Gastroesophageal sphincter (tissue), 4 donors: ENCODE data around the gene OSR1. TPM values are rescaled to one million over a fixed set of nuclear protein-coding genes. Genes with fewer than 3 reads are reported as not detected.

Experiments
- ATAC-seq: fragments of 150-250 bp; one replicate; pipeline ENCODE4 v1.9.1; 2016; ENCODE audit warnings: mild to moderate bottlenecking, moderate library complexity
- H3K27ac ChIP-seq, 4 donors: fragments of 200-600 bp; sonication (generic) in 3 of 4; 1 replicate in 3 of 4; 2 replicates in 1 of 4; pipeline ENCODE4 v1.5.1; 2016 to 2019
- H3K27me3 ChIP-seq: fragments of 200-600 bp; sonication (generic); one replicate; pipeline ENCODE4 v1.5.1; 2019
- H3K36me3 ChIP-seq, 2 donors: fragments of 200-600 bp; sonication (generic); one replicate each; pipeline ENCODE4 v1.5.1; 2019; ENCODE audit warnings: control low read depth in 1 of 2
- H3K4me1 ChIP-seq, 3 donors: fragments of 200-600 bp; sonication (generic); 1 replicate in 2 of 3; 2 replicates in 1 of 3; pipeline ENCODE4 v1.5.1; 2016 to 2019; ENCODE audit warnings: control low read depth in 2 of 3
- H3K4me3 ChIP-seq, 2 donors: fragments of 200-600 bp; sonication (generic); one replicate each; pipeline ENCODE4 v1.5.1; 2019; ENCODE audit warnings: mild to moderate bottlenecking in 1 of 2, moderate library complexity in 1 of 2
- H3K9me3 ChIP-seq, 3 donors: fragments of 200-600 bp; sonication (generic); one replicate each; pipeline ENCODE4 v1.5.1; 2017 to 2019; ENCODE audit warnings: control low read depth in 2 of 3
- EP300 ChIP-seq: sonication (generic); formaldehyde crosslinking; IDR thresholded peaks from one replicate; pipeline ENCODE4 v1.6.1; 2017; ENCODE audit warnings: antibody characterized with exemption, mild to moderate bottlenecking
- POLR2A ChIP-seq, 2 donors: fragments of 450-650 bp; IDR thresholded peaks; one replicate each; pipeline ENCODE4 v1.6.1; 2017; ENCODE audit warnings: antibody characterized with exemption in 2 of 2, mild to moderate bottlenecking in 2 of 2, moderate library complexity in 1 of 2
- POLR2AphosphoS5 ChIP-seq: sonication (generic); formaldehyde crosslinking; IDR thresholded peaks from one replicate; pipeline ENCODE4 v1.6.1; 2017; ENCODE audit warnings: antibody characterized with exemption
- WGBS, 2 donors: methylation state at CpG; one replicate each; pipeline ENCODE4 v1.1.5; 2018; ENCODE audit warnings: low coverage in 1 of 2; 5-methylcytosine and 5-hydroxymethylcytosine counted together
- total RNA-seq, 4 donors: library from RNA; depleted of rRNA; stranded (reverse); fragments of >200 nt; gene quantifications; one replicate each; pipeline ENCODE4 v1.1.0, GENCODE V29; 2016
- TF ChIP-seq, protein P1 (sequence below), 4 experiments: fragments of 200-600 bp in 2 of 4; fragments of 450-650 bp in 2 of 4; sonication (generic) in 1 of 4; IDR thresholded peaks; one replicate each; pipeline ENCODE4 v1.5.1; 2017 to 2019; ENCODE audit warnings: antibody characterized with exemption in 4 of 4, mild to moderate bottlenecking in 2 of 4, moderate library complexity in 2 of 4

The OSR1 gene
- total RNA-seq, 4 donors from 2014 or later = 30.7 to 75.0 (median 50.7) TPM

DNA sequence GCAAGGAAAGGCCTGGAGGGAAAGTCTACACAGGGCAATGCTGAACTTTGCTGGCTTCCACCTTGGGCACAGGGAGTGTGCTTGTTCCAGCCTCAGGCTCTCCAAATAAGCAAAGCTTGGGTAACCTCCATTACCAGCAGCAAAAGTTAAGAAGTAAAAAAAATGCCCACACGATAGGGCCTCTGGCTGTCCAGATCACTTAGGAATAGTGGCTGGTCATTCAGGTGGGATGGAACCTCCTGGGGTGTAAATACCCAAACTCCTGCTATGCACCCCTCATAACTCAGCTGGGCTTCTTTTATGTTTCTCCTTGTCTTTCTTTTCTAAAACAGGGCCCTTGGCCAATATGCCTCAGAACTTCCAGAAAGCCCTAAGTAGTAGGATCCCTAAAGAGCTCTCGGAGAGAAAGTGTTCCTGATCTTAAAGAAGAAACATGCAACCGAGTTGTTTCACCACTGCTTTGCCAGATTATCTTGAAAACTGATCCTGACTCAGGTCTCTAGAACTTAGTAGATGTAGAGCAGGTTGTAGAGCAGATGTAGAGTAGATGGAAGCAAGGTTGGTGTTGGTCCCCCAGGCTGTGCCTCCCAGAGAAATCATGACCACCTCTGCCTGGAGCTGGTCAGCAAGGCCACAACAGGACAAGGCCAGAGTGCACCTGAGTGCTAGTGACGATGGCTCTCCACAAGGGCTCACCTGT is 2.0 kb upstream of the OSR1 start:
- no peak for ATAC-seq
- H3K9me3 ChIP-seq = no peaks in the 10 kb centered on the region
- WGBS, 2 donors = 73 to 74% methylated on average over 2 to 3 of the region's 4 CpGs
- peaks cover 0 to 71% (median 13%) of the 10 kb centered on the region in 3 donors for H3K4me1 ChIP-seq
- H3K27ac ChIP-seq = peak overlapping the region; percentile 89 to 97 (median 92)
- H3K27me3 ChIP-seq = peaks cover 30% of the 10 kb centered on the region
- no peaks in the 10 kb centered on the region for H3K36me3 ChIP-seq
- TF ChIP-seq, protein P1, sequence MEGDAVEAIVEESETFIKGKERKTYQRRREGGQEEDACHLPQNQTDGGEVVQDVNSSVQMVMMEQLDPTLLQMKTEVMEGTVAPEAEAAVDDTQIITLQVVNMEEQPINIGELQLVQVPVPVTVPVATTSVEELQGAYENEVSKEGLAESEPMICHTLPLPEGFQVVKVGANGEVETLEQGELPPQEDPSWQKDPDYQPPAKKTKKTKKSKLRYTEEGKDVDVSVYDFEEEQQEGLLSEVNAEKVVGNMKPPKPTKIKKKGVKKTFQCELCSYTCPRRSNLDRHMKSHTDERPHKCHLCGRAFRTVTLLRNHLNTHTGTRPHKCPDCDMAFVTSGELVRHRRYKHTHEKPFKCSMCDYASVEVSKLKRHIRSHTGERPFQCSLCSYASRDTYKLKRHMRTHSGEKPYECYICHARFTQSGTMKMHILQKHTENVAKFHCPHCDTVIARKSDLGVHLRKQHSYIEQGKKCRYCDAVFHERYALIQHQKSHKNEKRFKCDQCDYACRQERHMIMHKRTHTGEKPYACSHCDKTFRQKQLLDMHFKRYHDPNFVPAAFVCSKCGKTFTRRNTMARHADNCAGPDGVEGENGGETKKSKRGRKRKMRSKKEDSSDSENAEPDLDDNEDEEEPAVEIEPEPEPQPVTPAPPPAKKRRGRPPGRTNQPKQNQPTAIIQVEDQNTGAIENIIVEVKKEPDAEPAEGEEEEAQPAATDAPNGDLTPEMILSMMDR (IDR thresholded peaks at IDR 0.05) = no peak
- no peak for TF ChIP-seq EP300
- no peak for TF ChIP-seq POLR2AphosphoS5
- TF ChIP-seq POLR2A (IDR thresholded peaks at IDR 0.05) = no peak
- no peak overlapping the region for H3K4me3 ChIP-seq

DNA sequence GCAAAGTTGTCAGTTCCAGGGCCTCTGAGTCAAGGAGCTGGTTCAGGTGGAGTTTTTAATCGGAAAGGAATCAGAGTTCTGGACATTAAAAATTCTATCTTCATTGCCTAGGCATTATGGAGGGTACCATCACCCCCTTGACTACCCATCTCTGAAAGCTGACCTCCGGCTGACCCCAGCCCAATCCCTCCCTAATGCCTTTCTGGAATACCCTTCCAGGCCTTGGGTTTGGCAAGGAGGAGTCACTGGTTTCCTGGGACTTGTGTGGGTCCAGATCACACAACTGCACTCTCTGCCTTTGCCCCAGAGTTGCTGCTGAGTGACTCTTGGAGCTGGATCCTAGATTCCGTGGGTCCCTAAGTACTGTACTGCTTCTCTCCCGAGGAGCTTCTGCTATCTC is 1.0 kb upstream of the OSR1 start:
- Histone ChIP-seq H3K9me3 (no peaks in the 10 kb centered on the region), H3K27ac (peak overlapping the region; percentile 89 to 97 (median 92)), H3K4me1 (peaks cover 0 to 81% (median 13%) of the 10 kb centered on the region in 3 donors), H3K4me3 (peak overlapping the region in 1 of 2 donors; percentile 92), H3K27me3 (peaks cover 30% of the 10 kb centered on the region), H3K36me3 (no peaks in the 10 kb centered on the region)
- ATAC-seq = no peak
- WGBS, 2 donors = 34 to 40% methylated on average over 2 to 3 of the region's 4 CpGs
- TF ChIP-seq POLR2AphosphoS5 = no peak
- no peak for TF ChIP-seq EP300
- no peak for TF ChIP-seq POLR2A (IDR thresholded peaks at IDR 0.05)
- TF ChIP-seq, protein P1 (IDR thresholded peaks at IDR 0.05) = no peak

DNA sequence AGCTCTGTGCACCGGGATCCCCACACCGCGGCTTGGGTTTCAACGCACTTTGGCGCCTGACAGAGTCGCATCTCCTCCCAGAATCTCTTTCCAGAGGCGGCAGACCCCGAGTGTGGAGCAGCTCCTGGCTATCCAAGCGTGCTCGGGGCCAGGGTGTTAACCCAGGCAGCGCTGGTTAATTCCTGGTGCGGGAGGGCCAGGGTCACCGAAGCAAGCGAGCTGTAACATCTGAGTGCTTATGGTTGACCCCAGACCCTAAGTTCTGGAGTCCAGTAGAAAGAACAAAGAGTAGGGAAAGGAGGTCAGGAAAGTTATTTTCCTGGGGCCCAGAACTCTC is 566 bp upstream of the OSR1 start:
- Histone ChIP-seq H3K27me3 (peaks cover 30% of the 10 kb centered on the region), H3K4me1 (peaks cover 0 to 85% (median 13%) of the 10 kb centered on the region in 3 donors), H3K36me3 (no peaks in the 10 kb centered on the region), H3K4me3 (peak overlapping the region; percentile 81 to 92), H3K27ac (peak overlapping the region; percentile 89 to 97 (median 92)), H3K9me3 (no peaks in the 10 kb centered on the region)
- no peak for ATAC-seq
- no peak for TF ChIP-seq EP300
- TF ChIP-seq, protein P1 (IDR thresholded peaks at IDR 0.05) = no peak
- TF ChIP-seq POLR2AphosphoS5 = no peak
- no peak for TF ChIP-seq POLR2A (IDR thresholded peaks at IDR 0.05)
- no CpG with 5 or more reads among the region's 14 CpGs for WGBS, 2 donors

DNA sequence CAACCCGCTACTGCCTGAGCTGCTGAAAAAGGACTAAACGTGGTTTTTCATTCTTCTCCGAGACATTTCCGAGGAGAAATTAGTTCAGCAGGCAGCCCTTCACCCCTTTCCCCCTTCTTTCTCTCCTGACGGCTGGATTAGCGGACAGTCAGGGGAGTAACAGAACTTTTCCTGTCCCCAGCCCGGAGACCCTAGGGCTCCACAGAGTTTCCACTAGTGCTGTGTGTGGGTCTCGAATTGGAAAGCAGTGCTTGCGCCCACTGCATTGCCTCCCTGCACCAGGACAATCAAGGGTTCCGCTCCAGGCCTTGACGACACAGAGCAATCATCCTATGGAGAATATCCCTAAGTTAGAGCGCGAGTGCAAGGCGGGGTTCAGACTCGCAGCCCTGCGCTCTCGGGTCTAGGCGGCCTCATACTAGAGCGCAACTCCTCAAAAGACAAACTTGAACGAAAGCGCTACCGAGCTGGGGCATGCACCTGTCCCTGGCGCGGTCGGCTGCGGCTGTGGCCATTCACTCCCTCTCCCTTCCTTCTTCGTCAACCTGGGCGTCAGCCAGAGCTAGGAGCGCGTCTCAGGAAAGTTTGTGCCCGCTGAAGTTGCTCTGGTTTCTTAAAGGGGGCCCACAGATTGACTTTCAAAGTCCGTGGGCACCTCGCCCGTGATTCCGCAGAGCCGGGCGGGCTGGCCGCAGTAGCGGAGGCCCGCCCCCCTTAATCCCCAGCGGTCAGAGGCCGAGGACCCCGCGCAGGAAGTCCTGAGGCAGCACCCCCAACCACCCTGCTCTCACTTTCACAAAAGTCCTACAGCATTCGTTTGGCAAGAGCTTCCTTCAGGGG is 801 bp downstream of the OSR1 start:
- peaks cover 0 to 9% of the 10 kb centered on the region in 2 donors for H3K36me3 ChIP-seq
- peaks cover 0 to 89% (median 24%) of the 10 kb centered on the region in 3 donors for H3K4me1 ChIP-seq
- TF ChIP-seq, protein P1 (IDR thresholded peaks at IDR 0.05) = no peak
- TF ChIP-seq POLR2A (IDR thresholded peaks at IDR 0.05) (no peak), POLR2AphosphoS5 (no peak), EP300 (no peak)
- peak overlapping the region; percentile 89 to 97 (median 92) for H3K27ac ChIP-seq
- H3K27me3 ChIP-seq = peaks cover 39% of the 10 kb centered on the region
- H3K4me3 ChIP-seq = peak overlapping the region; percentile 81 to 92
- 0 to 8% methylated on average over 1 to 8 of the region's 45 CpGs for WGBS, 2 donors
- no peak for ATAC-seq
- no peaks in the 10 kb centered on the region for H3K9me3 ChIP-seq
